AG09309 (cell line): ENCODE data around the gene PAM16.
A peak's percentile ranks its signal among the peaks of the same experiment; 100 is the strongest.

ENCODE experiments used
- DNase-seq: peaks from one replicate; pipeline ENCODE4 v3.0.0-alpha.2; 2010; ENCODE audit warnings: low read depth
- H3K4me3 ChIP-seq: 2 replicates; pipeline ENCODE4 v1.5.1; 2011; ENCODE audit warnings: mild to moderate bottlenecking, low read depth, low read length, moderate library complexity; ENCODE audit not compliant: control insufficient read depth
- TF ChIP-seq, protein P1 (sequence below): IDR thresholded peaks from 2 replicates; pipeline ENCODE4 v1.5.1; 2011; ENCODE audit warnings: mild to moderate bottlenecking, low read depth, low read length, inconsistent platforms; ENCODE audit not compliant: insufficient read depth, control insufficient read depth; ENCODE audit errors: missing control alignments

Gene PAM16

DNA sequence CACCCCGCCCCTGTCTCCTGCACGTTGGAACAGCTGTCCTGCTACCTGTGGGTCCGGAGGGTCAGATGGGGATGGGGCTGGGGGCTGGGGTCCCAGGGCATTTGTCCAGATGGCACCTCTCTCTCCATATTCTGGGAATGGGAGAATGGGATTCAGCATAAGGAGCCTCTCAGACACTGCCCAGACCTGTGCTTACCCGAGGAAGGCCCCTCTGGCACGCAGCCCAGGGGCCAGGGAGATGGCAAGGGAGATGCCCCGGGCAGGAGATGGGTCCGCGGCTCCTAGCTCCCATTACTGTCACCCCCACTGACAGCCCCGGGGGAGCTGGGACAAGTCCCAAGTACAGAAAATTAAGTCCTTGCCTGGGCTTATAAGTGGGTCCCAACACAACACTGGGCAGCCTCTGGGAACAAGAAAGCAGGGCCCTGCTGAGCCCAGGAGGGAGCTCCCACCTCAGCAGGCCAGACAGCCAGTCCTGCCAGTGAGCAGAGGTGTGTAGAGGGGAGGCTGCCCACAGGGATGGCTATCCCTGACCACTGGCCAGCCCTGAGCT, 22.3 kb upstream of the PAM16 start:
- TF ChIP-seq, protein P1, sequence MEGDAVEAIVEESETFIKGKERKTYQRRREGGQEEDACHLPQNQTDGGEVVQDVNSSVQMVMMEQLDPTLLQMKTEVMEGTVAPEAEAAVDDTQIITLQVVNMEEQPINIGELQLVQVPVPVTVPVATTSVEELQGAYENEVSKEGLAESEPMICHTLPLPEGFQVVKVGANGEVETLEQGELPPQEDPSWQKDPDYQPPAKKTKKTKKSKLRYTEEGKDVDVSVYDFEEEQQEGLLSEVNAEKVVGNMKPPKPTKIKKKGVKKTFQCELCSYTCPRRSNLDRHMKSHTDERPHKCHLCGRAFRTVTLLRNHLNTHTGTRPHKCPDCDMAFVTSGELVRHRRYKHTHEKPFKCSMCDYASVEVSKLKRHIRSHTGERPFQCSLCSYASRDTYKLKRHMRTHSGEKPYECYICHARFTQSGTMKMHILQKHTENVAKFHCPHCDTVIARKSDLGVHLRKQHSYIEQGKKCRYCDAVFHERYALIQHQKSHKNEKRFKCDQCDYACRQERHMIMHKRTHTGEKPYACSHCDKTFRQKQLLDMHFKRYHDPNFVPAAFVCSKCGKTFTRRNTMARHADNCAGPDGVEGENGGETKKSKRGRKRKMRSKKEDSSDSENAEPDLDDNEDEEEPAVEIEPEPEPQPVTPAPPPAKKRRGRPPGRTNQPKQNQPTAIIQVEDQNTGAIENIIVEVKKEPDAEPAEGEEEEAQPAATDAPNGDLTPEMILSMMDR, result no peak
- no peak for DNase-seq
- peak overlapping the region; percentile 99 for H3K4me3 ChIP-seq

DNA sequence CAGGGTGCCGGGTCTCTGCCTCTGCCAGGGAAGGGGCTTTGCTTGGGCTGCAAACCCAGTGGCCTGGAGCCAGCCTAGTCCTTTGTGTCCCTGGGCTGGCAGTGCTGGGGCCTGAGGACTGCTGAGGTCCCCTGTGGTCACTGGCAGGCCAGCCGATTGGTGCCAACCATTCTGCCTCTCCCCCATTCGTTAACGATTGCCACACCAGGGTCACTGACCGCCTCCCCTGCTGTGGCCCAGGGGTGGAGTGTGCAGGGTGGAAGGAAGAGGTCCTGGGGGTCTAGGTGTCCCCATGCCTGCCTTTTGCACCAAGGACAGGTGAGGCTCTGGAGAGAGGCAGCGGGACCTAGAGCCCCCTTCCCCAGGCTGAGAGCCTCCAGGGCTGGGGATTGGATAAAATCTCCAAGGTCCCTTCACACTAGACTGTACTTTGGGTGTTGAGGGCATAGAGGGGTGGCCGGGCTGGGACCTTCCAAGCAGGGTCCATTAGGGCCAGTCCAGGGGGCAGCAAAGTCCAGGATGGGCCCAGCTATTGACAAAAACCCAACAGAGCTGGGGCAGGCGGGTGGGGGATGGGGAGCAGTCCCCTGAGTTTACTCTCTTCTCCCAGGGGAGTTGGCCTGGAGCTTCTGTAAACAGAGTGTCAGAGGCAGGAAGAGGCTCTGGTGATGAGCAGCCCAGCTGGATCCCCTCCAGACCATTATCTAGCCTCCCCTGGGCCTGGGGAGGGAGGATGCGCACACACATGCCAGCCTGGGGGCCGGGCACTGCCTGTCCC, 21.6 kb upstream of the PAM16 start:
- TF ChIP-seq, protein P1, result no peak
- H3K4me3 ChIP-seq, result peak overlapping the region; percentile 99
- no peak for DNase-seq

DNA sequence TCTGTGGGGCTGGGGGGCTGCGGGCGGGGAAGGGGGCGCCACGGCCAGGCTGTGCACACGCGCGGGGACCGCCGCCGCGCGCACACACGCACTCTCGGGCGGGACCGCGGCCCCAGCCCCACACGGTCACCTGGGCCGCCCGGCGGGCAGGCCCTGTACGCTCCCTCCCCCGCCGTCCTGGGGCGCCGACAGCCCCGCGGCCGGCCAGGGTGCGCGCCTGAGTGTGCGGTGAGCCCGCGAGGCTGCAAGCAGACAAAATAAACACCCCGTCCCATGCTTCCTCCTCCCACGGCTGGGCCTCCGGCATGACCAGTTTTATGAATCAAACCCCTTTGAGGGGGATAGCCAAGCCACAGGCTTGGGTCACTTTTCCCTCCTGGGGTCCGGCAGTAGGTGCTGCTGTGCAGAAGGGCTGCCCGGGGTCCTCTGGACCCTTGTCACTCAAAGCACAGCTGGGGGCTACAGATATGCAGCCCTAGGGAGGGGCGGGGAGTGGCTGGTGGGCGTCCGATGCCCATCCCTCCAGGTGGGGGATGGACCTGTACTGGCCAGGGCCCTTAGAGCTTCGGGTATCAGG, 21.0 kb upstream of the PAM16 start:
- TF ChIP-seq, protein P1, result no peak
- peak overlapping the region; percentile 99 for H3K4me3 ChIP-seq
- DNase-seq, result no peak

DNA sequence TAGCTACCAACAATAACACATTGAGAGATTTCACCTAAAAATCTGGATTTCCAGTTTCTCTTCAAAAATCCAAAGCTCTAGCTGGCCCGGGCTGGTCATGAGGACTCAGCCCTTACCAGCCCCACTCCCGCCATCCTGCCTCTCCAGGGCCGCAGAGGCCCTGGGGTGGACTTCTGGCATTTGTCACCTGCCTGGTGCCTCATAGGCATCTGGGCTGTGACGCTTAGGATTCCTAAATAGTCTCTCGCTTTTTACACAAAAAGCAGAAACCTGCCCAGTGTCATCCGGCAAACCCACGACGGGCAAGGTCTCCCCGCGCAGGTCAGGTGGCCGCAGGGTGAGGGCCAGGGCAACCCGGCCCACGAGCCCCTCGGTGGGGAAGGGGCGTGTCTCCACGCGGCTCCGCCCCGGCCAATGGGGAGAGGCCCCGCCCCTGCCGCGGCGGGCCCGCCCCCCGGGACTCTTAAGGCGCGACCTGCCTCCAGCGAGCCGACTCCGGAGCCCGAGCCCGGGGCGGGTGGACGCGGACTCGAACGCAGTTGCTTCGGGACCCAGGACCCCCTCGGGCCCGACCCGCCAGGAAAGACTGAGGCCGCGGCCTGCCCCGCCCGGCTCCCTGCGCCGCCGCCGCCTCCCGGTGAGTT, 20.4 kb upstream of the PAM16 start, which contains the start of gene VASN:
TSS of gene VASN (plus strand) at position 492 of the 644 bp plus-strand sequence. CDS start 9,030 bp downstream, outside the sequence.
- TF ChIP-seq, protein P1, result no peak
- DNase-seq, result no peak
- H3K4me3 ChIP-seq, result peak within 1 kb of the TSS; percentile 99

DNA sequence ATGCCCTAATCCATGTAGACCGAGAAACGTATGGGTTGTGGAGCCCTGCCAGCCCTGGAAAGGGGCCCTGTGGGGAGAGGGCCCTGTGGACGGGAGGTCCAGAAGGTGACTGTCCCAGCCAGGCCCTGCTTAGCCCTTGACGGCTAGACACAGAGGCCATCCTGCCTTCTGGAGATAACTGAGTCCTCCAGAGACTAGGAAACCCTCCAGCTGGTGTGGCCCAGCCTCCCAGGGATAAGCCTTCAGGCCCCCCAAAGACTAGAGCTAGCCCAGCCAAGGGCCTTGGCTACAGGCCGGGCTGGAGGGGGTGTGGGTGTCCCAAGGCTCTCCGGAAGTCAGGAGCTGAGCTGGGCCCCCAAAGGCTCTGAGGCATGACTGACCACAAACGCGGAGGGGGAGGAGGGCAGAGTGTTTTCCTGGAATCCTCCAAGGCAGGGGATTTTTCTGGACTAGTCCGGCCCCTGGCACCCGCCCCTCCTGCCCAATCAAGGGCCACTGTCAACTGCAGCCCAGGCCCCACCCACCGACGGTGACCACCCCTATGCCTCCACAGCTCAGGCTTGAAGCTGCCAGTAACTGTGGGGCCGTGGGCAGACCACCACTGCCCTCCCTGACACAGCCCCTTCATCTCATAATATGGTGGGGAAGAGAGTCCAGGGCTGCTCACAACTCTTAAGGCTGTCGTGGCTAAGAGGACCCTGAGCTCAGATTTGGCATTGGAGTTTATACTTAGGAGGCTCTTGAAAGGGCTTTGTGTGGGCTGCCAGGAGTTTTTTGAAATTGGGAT, 19.6 kb upstream of the PAM16 start:
- TF ChIP-seq, protein P1, result no peak
- peak; percentile 86 for DNase-seq
- H3K4me3 ChIP-seq, result peak overlapping the region; percentile 3; the same call in 1 of the 2 replicates

DNA sequence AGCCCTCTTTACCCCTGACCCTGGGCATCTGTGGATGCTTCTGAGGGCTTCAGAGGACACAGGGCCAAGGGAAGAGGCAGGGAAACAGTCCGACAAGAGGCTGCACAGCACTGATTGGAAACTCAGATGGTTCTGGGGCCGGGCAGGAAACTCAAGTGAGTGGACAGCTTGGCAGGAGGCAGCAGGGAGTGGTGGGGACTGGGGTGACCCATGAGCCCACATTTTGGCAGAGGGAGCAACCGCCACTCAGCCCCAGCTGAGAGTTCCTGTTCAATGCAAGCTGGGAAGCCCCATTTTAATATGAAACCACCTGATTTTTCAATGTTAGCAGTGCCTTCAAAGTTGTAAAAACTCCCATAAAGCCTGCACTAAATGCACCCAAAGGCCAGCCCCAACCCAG, 19.0 kb upstream of the PAM16 start:
- DNase-seq, result no peak
- no peak overlapping the region for H3K4me3 ChIP-seq
- TF ChIP-seq, protein P1, result no peak
